OCI-LY1 (cell line): ENCODE results near the gene MUC13.

Experiments
- H2AFZ ChIP-seq: fragments of 200-600 bp; sonication (generic), shearing (Covaris generic); 2 replicates; pipeline ENCODE4 v1.6.0; 2014; ENCODE audit warnings: antibody characterized with exemption, mild to moderate bottlenecking, low read length
- H3F3A ChIP-seq: fragments of 200-600 bp; sonication (generic), shearing (Covaris generic); 2 replicates; pipeline ENCODE4 v1.6.0; 2014; ENCODE audit warnings: mild to moderate bottlenecking, antibody characterized with exemption, low read length, moderate library complexity; ENCODE audit not compliant: insufficient read depth
- H3K27ac ChIP-seq: fragments of 200-600 bp; sonication (generic); 2 replicates; pipeline ENCODE4 v1.5.1; 2014; ENCODE audit warnings: low read length, mixed run types, mild to moderate bottlenecking, low read depth; ENCODE audit not compliant: poor library complexity, severe bottlenecking
- H3K27me3 ChIP-seq: fragments of 200-600 bp; sonication (generic); 2 replicates; pipeline ENCODE4 v1.6.0; 2014; ENCODE audit warnings: antibody characterized with exemption, mild to moderate bottlenecking, low read length, moderate library complexity; ENCODE audit not compliant: insufficient read depth
- H3K36me3 ChIP-seq: fragments of 200-600 bp; sonication (generic); 2 replicates; pipeline ENCODE4 v1.6.1; 2014; ENCODE audit warnings: mild to moderate bottlenecking, antibody characterized with exemption, low read length, moderate library complexity, mixed read lengths; ENCODE audit not compliant: insufficient read depth
- H3K4me1 ChIP-seq: fragments of 200-600 bp; sonication (generic); 2 replicates; pipeline ENCODE4 v1.5.1; 2014; ENCODE audit warnings: mild to moderate bottlenecking, low read length, moderate library complexity; ENCODE audit not compliant: insufficient read depth, severe bottlenecking
- H3K4me2 ChIP-seq: fragments of 200-600 bp; sonication (generic), shearing (Covaris generic); 2 replicates; pipeline ENCODE4 v1.6.1; 2014; ENCODE audit warnings: low read length
- H3K4me3 ChIP-seq: fragments of 200-600 bp; sonication (generic); 2 replicates; pipeline ENCODE4 v1.5.1; 2014; ENCODE audit warnings: low read length, low read depth, mild to moderate bottlenecking, mixed read lengths; ENCODE audit not compliant: poor library complexity, severe bottlenecking
- H3K79me2 ChIP-seq: fragments of 200-600 bp; shearing (Covaris generic); 2 replicates; pipeline ENCODE4 v1.6.1; 2016; ENCODE audit warnings: mixed run types, low read length, mixed read lengths; ENCODE audit not compliant: insufficient read depth
- H3K9ac ChIP-seq: fragments of 200-600 bp; sonication (generic), shearing (Covaris generic); 2 replicates; pipeline ENCODE4 v1.6.1; 2014; ENCODE audit warnings: mild to moderate bottlenecking, low read length, mixed read lengths
- H3K9me2 ChIP-seq: fragments of 200-600 bp; sonication (generic), shearing (Covaris generic); 2 replicates; pipeline ENCODE4 v1.6.1; 2014; ENCODE audit warnings: low read depth, mild to moderate bottlenecking, low read length, mixed read lengths
- H3K9me3 ChIP-seq: fragments of 200-600 bp; shearing (Covaris generic); 2 replicates; pipeline ENCODE4 v1.6.1; 2014; ENCODE audit warnings: low read length, mixed read lengths
- H4K20me1 ChIP-seq: fragments of 200-600 bp; sonication (generic), shearing (Covaris generic); 2 replicates; pipeline ENCODE4 v1.6.0; 2016; ENCODE audit warnings: mild to moderate bottlenecking, low read length; ENCODE audit not compliant: insufficient read depth
- CTCF ChIP-seq: fragments of 200-600 bp; sonication (generic), shearing (Covaris generic); IDR thresholded peaks from 2 replicates; pipeline ENCODE4 v1.5.1; 2017; ENCODE audit warnings: mild to moderate bottlenecking, antibody characterized with exemption, low read length, moderate library complexity, mixed read lengths
- EZH2 ChIP-seq: fragments of 200-600 bp; sonication (generic), shearing (Covaris generic); IDR thresholded peaks from 2 replicates; pipeline ENCODE4 v1.8.0; 2017; ENCODE audit warnings: borderline replicate concordance, mixed run types, mild to moderate bottlenecking, antibody characterized with exemption, low read length, moderate library complexity, mixed read lengths

The MUC13 gene

GRCh38 chr3:124859025-124859424, 75.5 kb downstream of the MUC13 start:
- no peaks in the 10 kb centered on the region for H3K4me1 ChIP-seq
- H3K4me3 ChIP-seq = no peak overlapping the region
- no peak overlapping the region for H3K27ac ChIP-seq
- no peak overlapping the region for H3K4me2 ChIP-seq
- H3K9ac ChIP-seq = no peak overlapping the region
- H3K36me3 ChIP-seq = no peaks in the 10 kb centered on the region
- H3K9me3 ChIP-seq = no peaks in the 10 kb centered on the region
- H3F3A ChIP-seq = no peaks in the 10 kb centered on the region
- TF ChIP-seq CTCF (no peak), EZH2 (no peak)
- no peaks in the 10 kb centered on the region for H3K79me2 ChIP-seq
- H2AFZ ChIP-seq = no peak overlapping the region
- no peaks in the 10 kb centered on the region for H3K27me3 ChIP-seq
- H3K9me2 ChIP-seq = no peaks in the 10 kb centered on the region
- H4K20me1 ChIP-seq = no peaks in the 10 kb centered on the region

- Histone ChIP-seq H3K9me2 (no peaks in the 10 kb centered on the region), H3K27ac (no peak overlapping the region), H3K79me2 (no peaks in the 10 kb centered on the region), H3K9me3 (no peaks in the 10 kb centered on the region), H3K9ac (no peak overlapping the region), H3K4me3 (no peak overlapping the region), H3K4me1 (no peaks in the 10 kb centered on the region), H3K36me3 (no peaks in the 10 kb centered on the region), H4K20me1 (no peaks in the 10 kb centered on the region), H3F3A (no peaks in the 10 kb centered on the region), H3K4me2 (no peak overlapping the region), H2AFZ (no peak overlapping the region), H3K27me3 (0 out of 2 replicates have a peak, but pooled peaks cover 2% of the 10 kb centered on the region)
- TF ChIP-seq CTCF (no peak), EZH2 (no peak)
Measured at GRCh38 chr3:124858275-124858674, 76.3 kb downstream of the MUC13 start.

GRCh38 chr3:124856677-124857076, 77.9 kb downstream of the MUC13 start:
- Histone ChIP-seq H3K27me3 (0 out of 2 replicates have a peak, but pooled peaks cover 4% of the 10 kb centered on the region), H3K4me3 (no peak overlapping the region), H3K79me2 (no peaks in the 10 kb centered on the region), H3K9ac (no peak overlapping the region), H3K9me3 (no peaks in the 10 kb centered on the region), H2AFZ (no peak overlapping the region), H4K20me1 (no peaks in the 10 kb centered on the region), H3K36me3 (no peaks in the 10 kb centered on the region), H3K9me2 (no peaks in the 10 kb centered on the region), H3K27ac (no peak overlapping the region), H3K4me2 (no peak overlapping the region), H3F3A (no peaks in the 10 kb centered on the region), H3K4me1 (no peaks in the 10 kb centered on the region)
- no peak for TF ChIP-seq CTCF
- no peak for TF ChIP-seq EZH2
